ENCODE data around the gene EBLN2.

EBLN2 gene

GRCh38 chr3:73061416-73061815 is at the start of gene EBLN2:
TSS of gene EBLN2 (plus strand) at chr3:73061659. CDS start at chr3:73062082, 423 bp downstream.
- DNase-seq = no peak

GRCh38 chr3:73018298-73018697 is 43.2 kb upstream of the EBLN2 start:
- DNase-seq = no peak

- no peak for DNase-seq
Measured at GRCh38 chr3:73018790-73019441, 42.5 kb upstream of the EBLN2 start.

DNA sequence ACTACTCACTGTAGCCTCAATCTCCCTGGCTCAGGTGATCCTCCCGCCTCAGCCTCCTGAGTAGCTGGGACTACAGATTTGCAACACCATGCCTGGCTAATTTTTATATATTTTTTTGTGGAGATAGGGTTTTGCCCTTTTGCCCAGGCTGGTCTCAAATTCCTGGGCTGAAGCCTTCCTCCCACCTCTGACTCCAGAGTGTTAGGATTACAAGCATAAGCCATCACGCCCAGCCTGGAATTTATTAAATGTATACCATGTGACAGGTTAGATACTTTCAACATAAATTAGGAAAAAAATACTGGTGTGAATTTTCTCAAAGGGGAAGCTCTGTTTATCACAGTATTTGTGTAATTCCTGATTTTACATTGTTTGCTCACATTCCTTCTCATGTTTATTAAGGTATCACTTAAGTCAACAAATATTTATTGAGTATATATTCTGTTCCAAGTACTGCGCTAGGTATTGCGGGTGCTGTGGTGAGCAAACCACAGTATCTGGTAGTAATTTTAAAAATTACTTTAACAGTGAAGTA is 40.1 kb upstream of the EBLN2 start:
- DNase-seq = no peak

DNA sequence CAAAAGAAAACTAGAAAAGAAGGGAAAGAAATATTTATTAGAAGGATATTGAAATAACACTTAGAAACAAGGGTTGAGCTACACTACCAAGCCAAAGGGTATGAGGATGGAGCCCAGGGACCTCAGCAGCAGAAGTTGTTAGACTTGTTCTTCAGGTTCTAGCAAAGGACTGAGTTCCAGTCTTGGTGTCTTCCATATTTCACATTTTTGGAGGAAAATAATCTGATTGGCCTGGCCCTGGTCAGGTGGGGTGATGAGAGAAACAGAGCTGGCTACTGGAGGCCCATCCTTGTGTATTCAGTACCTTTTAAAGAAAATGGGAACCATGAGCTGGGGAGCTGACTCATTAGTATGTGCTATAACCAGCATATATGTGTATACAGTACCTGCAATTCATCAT is 36.6 kb upstream of the EBLN2 start:
- no peak for DNase-seq

DNA sequence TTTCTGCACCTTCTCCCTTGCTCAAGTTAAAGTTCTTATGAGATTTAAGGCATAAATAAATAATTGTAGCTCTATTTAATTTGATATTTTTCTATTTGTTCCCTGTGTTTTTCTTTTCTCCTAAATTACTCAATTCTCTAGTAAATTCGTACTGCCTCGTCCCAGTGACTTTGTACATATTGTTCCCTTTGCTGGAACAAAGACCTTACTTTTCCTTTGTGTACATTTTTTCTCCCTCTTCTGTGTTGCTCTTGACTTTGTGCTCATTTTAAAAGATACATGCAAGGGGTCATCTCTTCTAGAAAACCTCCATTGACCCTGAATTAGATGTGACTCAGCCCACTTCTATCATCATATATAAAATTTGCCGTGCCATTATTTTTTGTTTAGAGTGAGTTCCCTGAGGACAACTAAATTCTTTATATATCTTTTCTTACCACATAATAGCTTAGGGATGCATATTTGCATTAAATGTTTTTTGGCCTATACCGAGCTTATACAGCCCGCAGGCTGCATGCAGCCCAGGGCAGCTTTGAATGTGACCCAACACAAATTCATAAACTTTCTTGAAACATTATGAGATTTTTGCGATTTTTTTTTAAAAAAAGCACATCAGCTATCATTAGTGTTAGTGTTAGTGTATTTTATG is 35.2 kb upstream of the EBLN2 start:
- no peak for DNase-seq

GRCh38 chr3:73026760-73027113 is 34.7 kb upstream of the EBLN2 start:
- DNase-seq = no peak

GRCh38 chr3:73028803-73029202 is 32.7 kb upstream of the EBLN2 start:
- no peak for DNase-seq

DNA sequence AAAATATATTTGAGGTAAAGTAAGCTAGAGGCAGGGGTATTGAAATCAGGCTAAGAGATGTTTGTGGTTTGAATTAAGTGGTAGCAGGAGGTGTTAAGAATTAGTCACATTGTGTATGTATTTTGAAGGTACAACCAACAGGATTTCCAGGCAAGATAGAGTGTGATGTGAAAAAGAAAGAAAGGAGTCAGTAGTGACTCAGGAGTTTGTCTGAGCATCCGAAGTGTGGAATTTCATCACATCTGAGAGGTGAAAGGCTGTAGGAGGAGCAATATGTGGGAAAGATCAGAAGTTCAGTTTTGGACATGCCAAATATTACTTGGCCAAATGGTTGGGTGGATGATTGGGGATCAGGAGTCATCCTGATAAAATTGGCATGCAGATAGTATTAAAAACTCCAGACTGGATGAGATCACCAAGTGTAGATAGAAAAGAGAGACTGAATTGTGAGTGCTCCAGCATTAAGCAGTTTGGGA is 32.1 kb upstream of the EBLN2 start:
- no peak for DNase-seq

DNA sequence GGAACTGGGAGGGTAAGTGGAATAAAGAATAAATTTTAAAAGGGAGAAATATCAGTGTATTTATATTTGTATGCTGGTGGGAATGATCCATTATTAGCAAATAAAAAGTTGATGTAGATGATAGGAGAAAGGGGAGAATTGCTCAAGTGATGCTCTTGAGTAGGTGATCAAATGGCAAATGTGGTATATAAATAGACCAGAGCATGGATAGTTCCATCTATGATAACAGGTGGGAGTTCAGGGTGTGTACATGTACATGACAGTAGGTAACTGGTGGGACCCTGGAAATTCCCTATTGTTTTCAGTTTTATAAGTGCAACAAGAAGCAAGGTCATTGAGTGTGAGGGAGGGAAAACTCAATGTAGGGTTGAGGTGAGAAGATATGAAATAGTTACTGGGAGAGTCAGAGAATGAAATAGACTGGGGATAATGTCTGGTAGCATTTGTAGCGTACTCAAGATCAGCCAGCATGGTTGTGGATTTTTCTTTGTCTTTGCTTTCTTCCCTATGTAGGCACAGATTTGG is 31.3 kb upstream of the EBLN2 start:
- DNase-seq = no peak

- DNase-seq = no peak
Measured at GRCh38 chr3:73031573-73032103, 29.8 kb upstream of the EBLN2 start.

- DNase-seq = no peak
Measured at GRCh38 chr3:73036694-73037591, 24.5 kb upstream of the EBLN2 start.

- no peak for DNase-seq
Measured at GRCh38 chr3:73041537-73041936, 19.9 kb upstream of the EBLN2 start.

DNA sequence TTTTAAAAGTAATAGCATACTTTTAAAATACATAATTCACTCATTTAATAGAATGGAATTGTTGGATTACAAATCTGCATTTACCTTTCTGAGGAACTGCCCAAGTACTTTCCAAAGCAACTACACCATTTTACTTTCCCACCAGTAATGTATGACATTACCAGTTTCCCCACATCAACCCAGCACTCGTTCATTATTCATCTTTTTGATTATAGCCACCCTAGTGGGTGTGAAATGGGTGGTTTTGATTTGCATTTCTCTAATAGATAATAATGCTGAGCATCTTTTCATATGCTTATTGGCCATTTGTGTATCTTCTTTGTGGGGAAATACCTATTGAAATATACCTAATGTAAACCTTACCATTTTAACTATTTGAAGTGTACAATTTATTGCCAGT is 18.0 kb upstream of the EBLN2 start:
- DNase-seq = no peak

- DNase-seq = no peak
Measured at GRCh38 chr3:73045391-73045790, 16.1 kb upstream of the EBLN2 start.

DNA sequence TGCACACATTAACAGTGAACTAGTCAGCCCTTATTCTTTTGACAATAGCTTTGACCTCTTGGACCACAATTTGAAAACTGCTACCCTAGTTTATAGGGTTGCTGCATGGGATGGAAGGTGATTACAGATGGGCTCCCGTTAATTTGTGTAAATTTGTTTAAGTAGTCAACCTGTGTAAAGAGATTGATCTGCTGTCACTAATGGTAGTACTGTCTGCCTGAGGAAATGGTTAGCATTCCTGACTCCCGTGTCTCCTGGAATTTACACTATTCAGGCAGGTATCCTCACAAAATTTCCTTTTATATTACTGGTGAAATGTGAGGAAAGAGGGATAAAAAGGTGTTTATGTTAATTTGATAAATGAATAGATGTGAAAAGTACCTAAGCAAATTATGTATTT is 15.3 kb upstream of the EBLN2 start:
- DNase-seq = no peak

GRCh38 chr3:73049319-73049718 is 12.1 kb upstream of the EBLN2 start:
- DNase-seq = no peak

DNA sequence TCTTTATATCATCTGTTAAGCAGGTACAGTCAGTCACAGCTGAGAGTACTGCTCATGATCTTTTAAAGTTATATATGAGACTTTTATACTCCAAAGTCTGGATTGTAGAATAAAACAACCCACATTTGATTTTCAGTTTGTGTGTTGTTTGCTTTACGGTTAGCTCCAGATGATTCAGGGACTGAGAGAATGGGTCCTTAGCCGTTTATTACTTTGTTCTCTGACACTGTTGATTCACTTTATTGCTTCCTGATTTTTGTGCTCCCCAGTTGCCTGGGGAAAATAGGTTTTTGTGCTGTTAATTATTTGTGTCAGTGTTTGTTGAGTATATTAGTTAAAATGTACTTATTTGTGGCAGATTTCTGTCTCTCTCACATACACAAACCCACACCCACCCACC is 8.6 kb upstream of the EBLN2 start:
- DNase-seq = no peak

DNA sequence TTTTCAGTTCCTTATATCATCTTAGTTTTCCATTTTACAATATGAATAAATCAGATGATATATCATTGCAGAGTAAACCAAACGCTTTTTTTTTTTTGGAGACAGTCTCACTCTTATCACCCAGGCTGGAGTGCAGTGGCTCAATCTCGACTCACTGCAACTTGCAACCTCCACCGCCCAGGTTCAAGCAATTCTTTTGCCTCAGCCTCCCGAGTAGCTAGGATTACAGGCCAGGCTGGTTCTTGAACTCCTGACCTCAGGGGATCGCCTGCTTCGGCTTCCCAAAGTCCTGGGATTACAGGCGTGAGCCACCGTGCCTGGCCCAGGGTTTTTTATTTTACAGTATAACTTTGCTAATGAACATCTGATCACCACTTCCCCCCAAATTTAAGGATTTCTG is 5.9 kb upstream of the EBLN2 start:
- DNase-seq = no peak

DNA sequence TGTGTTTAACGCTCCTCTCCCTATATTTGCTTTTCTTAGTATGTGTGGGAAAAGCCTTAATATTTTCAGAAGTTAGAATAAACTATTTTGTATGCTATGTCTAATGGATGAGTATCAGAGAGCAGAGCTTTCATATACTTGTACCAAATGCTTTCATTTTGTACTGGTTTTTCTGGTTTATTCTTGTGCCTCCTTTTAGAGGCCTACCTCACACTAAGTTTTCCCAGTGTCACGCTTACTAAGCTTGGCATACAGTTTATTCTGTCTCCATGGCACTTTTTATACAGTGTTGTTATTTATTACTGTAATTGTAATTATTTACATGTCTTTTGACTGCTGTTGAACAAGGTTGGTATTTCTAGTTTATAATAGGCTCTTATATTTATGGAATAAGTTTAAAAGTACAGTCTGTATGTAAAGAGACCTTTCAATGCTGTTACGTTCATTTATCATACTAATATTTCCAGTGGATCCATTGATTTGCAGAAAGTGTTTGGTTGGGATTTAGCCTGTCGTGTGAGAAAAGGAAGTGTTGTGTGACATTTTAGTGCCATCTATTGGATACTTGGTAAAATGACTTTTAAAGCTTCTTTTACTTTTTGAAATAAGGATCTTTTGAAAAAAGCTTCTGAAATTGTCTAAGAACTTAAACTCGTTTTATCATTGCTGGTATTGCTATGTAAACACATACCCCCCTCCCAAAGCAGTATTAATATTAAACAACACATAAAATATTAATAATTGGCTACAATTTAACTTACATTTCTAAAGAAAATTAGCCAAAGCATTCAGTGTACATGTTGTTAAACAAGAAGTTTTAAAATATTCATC is 5.2 kb upstream of the EBLN2 start:
- DNase-seq = peak in 1 of 2 experiments; percentile 18

GRCh38 chr3:73056845-73057150 is 4.7 kb upstream of the EBLN2 start:
- no peak for DNase-seq

GRCh38 chr3:73060302-73060723 is 1.1 kb upstream of the EBLN2 start:
- no peak for DNase-seq

All from NCI-H446 (cell line).